ENCODE results near the gene KRTAP9-1. TPM values are rescaled to one million over a fixed set of nuclear protein-coding genes. Genes with fewer than 3 reads are reported as not detected.

The KRTAP9-1 gene
- total RNA-seq, 4 donors from 2014 or later, result not detected

GRCh38 chr17:41196068-41196467 is 6.4 kb downstream of the KRTAP9-1 start:
- Histone ChIP-seq H3K27ac (no peak overlapping the region), H3K27me3 (no peaks in the 10 kb centered on the region), H3K36me3 (no peaks in the 10 kb centered on the region), H3K4me3 (no peak overlapping the region), H3K4me1 (no peaks in the 10 kb centered on the region), H3K9me3 (peaks cover 0 to 16% (median 0%) of the 10 kb centered on the region in 4 donors)
- DNase-seq (ENCODE audit: low spot score in 2 of 2), result no peak
- WGBS, 2 donors, result 30 to 58% methylated on average over 1 of the region's 1 CpG
- no peak for TF ChIP-seq CTCF (IDR thresholded peaks at IDR 0.05)

GRCh38 chr17:41199421-41200078 is 9.9 kb downstream of the KRTAP9-1 start:
- no peak for DNase-seq (ENCODE audit: low spot score in 2 of 2)
- Histone ChIP-seq H3K4me3 (no peak overlapping the region), H3K27me3 (no peaks in the 10 kb centered on the region), H3K4me1 (no peaks in the 10 kb centered on the region), H3K27ac (no peak overlapping the region), H3K9me3 (peaks cover 0 to 16% (median 0%) of the 10 kb centered on the region in 4 donors), H3K36me3 (no peaks in the 10 kb centered on the region)
- TF ChIP-seq CTCF (IDR thresholded peaks at IDR 0.05), result no peak
- TF ChIP-seq POLR2A (IDR thresholded peaks at IDR 0.05), result no peak
- no peak for TF ChIP-seq EP300 (IDR thresholded peaks at IDR 0.05)
- 73 to 74% methylated on average over 5 of the region's 5 CpGs for WGBS, 2 donors

GRCh38 chr17:41211845-41212466 is 22.3 kb downstream of the KRTAP9-1 start:
- no peak for TF ChIP-seq POLR2A (IDR thresholded peaks at IDR 0.05)
- TF ChIP-seq CTCF (IDR thresholded peaks at IDR 0.05), result no peak
- WGBS, 2 donors, result 43% methylated on average over 1 of the region's 1 CpG
- H3K36me3 ChIP-seq, result no peaks in the 10 kb centered on the region

GRCh38 chr17:41212524-41213169 is 23.0 kb downstream of the KRTAP9-1 start:
- Histone ChIP-seq H3K4me3 (no peak overlapping the region), H3K27ac (no peak overlapping the region), H3K27me3 (no peaks in the 10 kb centered on the region), H3K36me3 (no peaks in the 10 kb centered on the region), H3K9me3 (no peaks in the 10 kb centered on the region), H3K4me1 (no peaks in the 10 kb centered on the region)
- TF ChIP-seq POLR2A (IDR thresholded peaks at IDR 0.05), result no peak
- no peak for TF ChIP-seq EP300 (IDR thresholded peaks at IDR 0.05)
- no peak for TF ChIP-seq CTCF (IDR thresholded peaks at IDR 0.05)
- 70 to 78% methylated on average over 6 to 7 of the region's 7 CpGs for WGBS, 2 donors
- DNase-seq (ENCODE audit: low spot score in 2 of 2), result no peak

More at GRCh38 chr17:41211845-41212466, 22.3 kb downstream of the KRTAP9-1 start:
- no peak overlapping the region for H3K4me3 ChIP-seq
- H3K27me3 ChIP-seq, result no peaks in the 10 kb centered on the region
- H3K27ac ChIP-seq, result no peak overlapping the region
- no peak for DNase-seq (ENCODE audit: low spot score in 2 of 2)
- H3K9me3 ChIP-seq, result no peaks in the 10 kb centered on the region
- no peaks in the 10 kb centered on the region for H3K4me1 ChIP-seq

GRCh38 chr17:41215681-41216080 is 26.0 kb downstream of the KRTAP9-1 start:
- 68 to 90% methylated on average over 1 of the region's 1 CpG for WGBS, 2 donors
- no peaks in the 10 kb centered on the region for H3K27me3 ChIP-seq
- H3K36me3 ChIP-seq, result no peaks in the 10 kb centered on the region
- no peak overlapping the region for H3K27ac ChIP-seq
- H3K4me1 ChIP-seq, result no peaks in the 10 kb centered on the region
- DNase-seq (ENCODE audit: low spot score in 2 of 2), result no peak
- H3K4me3 ChIP-seq, result no peak overlapping the region
- no peak for TF ChIP-seq POLR2A (IDR thresholded peaks at IDR 0.05)
- no peak for TF ChIP-seq CTCF (IDR thresholded peaks at IDR 0.05)
- no peak for TF ChIP-seq EP300 (IDR thresholded peaks at IDR 0.05)
- H3K9me3 ChIP-seq, result no peaks in the 10 kb centered on the region

Data from tibial nerve (tissue), 4 donors.